K562 (cell line): Measurements from ENCODE around the gene PYGO2. TPM values are rescaled to one million over a fixed set of nuclear protein-coding genes. Genes with fewer than 3 reads are reported as not detected.

ENCODE experiments used
- ATAC-seq: fragments of 200-7000 bp; cut with Tn5 transposase; 3 replicates; pipeline ENCODE4 v1.9.1; 2020; ENCODE audit warnings: moderate library complexity
- BruUV-seq: library from RNA; stranded (reverse); fragments of 400-500 nt; replicated peaks from 2 replicates; lab custom pipeline; 2021; lab: Mats Ljungman, UMichigan
- CTCF ChIA-PET: fragments of 300-600 bp; formaldehyde crosslinking; extraction: SDS; loops from one replicate; lab custom pipeline; 2021; ENCODE audit warnings: low intra/inter-chr PET ratio; lab: Yijun Ruan, JAX
- POLR2A ChIA-PET: fragments of 300-600, 350-650 bp; sonication (Branson Sonifier 250); formaldehyde crosslinking; extraction: SDS; loops from one replicate; lab custom pipeline; 2021; ENCODE audit warnings: antibody characterized with exemption, inconsistent platforms; lab: Yijun Ruan, JAX
- DNase-seq, 4 experiments: peaks; one replicate each; pipeline versions ENCODE4 v3.0.0 to v3.0.0-alpha.2; 2011 to 2018; ENCODE audit warnings: low spot score in 3 of 4, mixed read lengths in 3 of 4; ENCODE audit errors: extremely low read depth in 1 of 4
- FAIRE-seq: peaks from 2 replicates; lab custom pipeline; 2011; peaks lifted over from hg19 to GRCh38; lab: Jason Lieb, UNC
- H2AFZ ChIP-seq: 2 replicates; pipeline ENCODE4 v1.6.0; 2011; ENCODE audit warnings: low read depth, low read length, control low read depth, inconsistent platforms
- H3K27ac ChIP-seq: fragments of 200-600 bp; 3 replicates; pipeline ENCODE4 v1.8.0; 2011; ENCODE audit warnings: low read depth, mild to moderate bottlenecking, control low read depth, inconsistent platforms, low read length, moderate library complexity, mixed read lengths; ENCODE audit errors: extremely low read depth
- H3K27me3 ChIP-seq, 2 experiments: fragments of 300-600 bp in 1 of 2; 2 replicates in 1 of 2; 3 replicates in 1 of 2; pipeline versions ENCODE4 v1.6.0 to v1.8.0; 2011; ENCODE audit warnings: inconsistent platforms in 2 of 2, low read length in 2 of 2, mild to moderate bottlenecking in 1 of 2, mixed read lengths in 1 of 2, moderate library complexity in 1 of 2; ENCODE audit not compliant: control insufficient read depth in 2 of 2, insufficient read depth in 2 of 2
- H3K36me3 ChIP-seq: fragments of 300-600 bp; 3 replicates; pipeline ENCODE4 v1.8.0; 2011; ENCODE audit warnings: mild to moderate bottlenecking, low read length, inconsistent platforms; ENCODE audit not compliant: control insufficient read depth, insufficient read depth
- H3K4me1 ChIP-seq, 2 experiments: fragments of 200-600 bp in 1 of 2; replicated peaks in 1 of 2; 2 replicates in 1 of 2; 3 replicates in 1 of 2; pipeline versions ENCODE4 v1.5.1 to v1.8.0; 2011; ENCODE audit warnings: inconsistent platforms in 2 of 2, low read length in 2 of 2, mild to moderate bottlenecking in 1 of 2, mixed read lengths in 1 of 2, moderate library complexity in 1 of 2; ENCODE audit not compliant: control insufficient read depth in 2 of 2, insufficient read depth in 2 of 2
- H3K4me2 ChIP-seq: 2 replicates; pipeline ENCODE4 v1.6.1; 2011; ENCODE audit warnings: low read length, control low read depth, inconsistent platforms, mixed read lengths; ENCODE audit not compliant: insufficient read depth
- H3K4me3 ChIP-seq: fragments of 200-600 bp; sonication (generic), shearing (Covaris generic); 2 replicates; pipeline ENCODE4 v1.5.1; 2016; ENCODE audit warnings: control low read depth, inconsistent platforms
- H3K79me2 ChIP-seq: fragments of 200-600 bp; 3 replicates; pipeline ENCODE4 v1.8.0; 2011; ENCODE audit warnings: low read length, inconsistent platforms; ENCODE audit not compliant: control insufficient read depth, insufficient read depth
- H3K9ac ChIP-seq, 2 experiments: 2 replicates each; pipeline versions ENCODE4 v1.6.0 to v1.6.1; 2011; ENCODE audit warnings: low read depth in 2 of 2, low read length in 2 of 2, control low read depth in 1 of 2, inconsistent platforms in 1 of 2, mild to moderate bottlenecking in 1 of 2, mixed read lengths in 1 of 2; ENCODE audit not compliant: insufficient read depth in 1 of 2
- H3K9me1 ChIP-seq: one replicate; pipeline ENCODE4 v1.6.0; 2011; ENCODE audit warnings: inconsistent platforms, mild to moderate bottlenecking, low read length, moderate library complexity; ENCODE audit not compliant: control insufficient read depth, insufficient read depth
- H3K9me3 ChIP-seq: replicated peaks from 2 replicates; pipeline ENCODE4 v1.5.1; 2011; ENCODE audit warnings: low read depth, low read length, inconsistent platforms; ENCODE audit not compliant: control insufficient read depth, insufficient read depth
- H4K20me1 ChIP-seq: replicated peaks from 2 replicates; pipeline ENCODE4 v1.6.1; 2011; ENCODE audit warnings: low read length, inconsistent platforms, mixed read lengths; ENCODE audit not compliant: control insufficient read depth, insufficient read depth
- HMBOX1 ChIP-seq: sonication (generic); IDR thresholded peaks from 2 replicates; pipeline ENCODE4 v1.6.1; 2016
- KLF1 ChIP-seq: fragments of 450-650 bp; IDR thresholded peaks from 2 replicates; pipeline ENCODE4 v1.6.1; 2016; ENCODE audit warnings: missing genetic modification characterization, missing compliant biosample characterization
- RBM22 ChIP-seq: fragments of 200-400 bp; formaldehyde crosslinking; IDR thresholded peaks from 2 replicates; pipeline ENCODE4 v1.6.1; 2018; ENCODE audit warnings: low read length, low read depth; ENCODE audit not compliant: poor library complexity, severe bottlenecking
- whole genome bisulfite sequencing: fragments of 100-300 bp; shearing (Covaris generic); methylation state at CpG from one replicate; pipeline ENCODE4 v1.1.6; 2016; ENCODE audit warnings: low coverage, mixed read lengths; ENCODE audit not compliant: insufficient coverage; ENCODE audit errors: missing lambda C conversion rate; 5-methylcytosine and 5-hydroxymethylcytosine counted together
- in situ Hi-C: fragments of 300-500 bp; cut with MboI; formaldehyde crosslinking; loops from 4 replicates; pipeline ENCODE4 v1.15.0; 2018; ENCODE audit warnings: inconsistent platforms, mixed read lengths
- intact Hi-C: fragments of 100-400 bp; cut with micrococcal nuclease; formaldehyde crosslinking; loops from 2 replicates; pipeline ENCODE4 v1.14.2; 2022
- polyA plus RNA-seq, 8 experiments: library from polyadenylated mRNA; depleted of rRNA in 4 of 8; stranded (reverse) in 5 of 8; unstranded in 3 of 8; fragments of >200 nt; fragmentation: Nextera tagmentation in 2 of 8; fragmentation: Illumina TruSeq in 1 of 8; extraction: Ambion mirVana in 2 of 8; extraction: Trizol in 1 of 8; gene quantifications; 2 replicates each; pipeline versions ENCODE4 v1.2.1 to v1.2.3, GENCODE V29; 2011 to 2014; ENCODE audit warnings: inconsistent platforms in 1 of 8, missing spikeins in 1 of 8
- total RNA-seq, 7 experiments: library from RNA; depleted of rRNA in 6 of 7; stranded (reverse); fragments of >200 nt in 6 of 7; fragmentation: Illumina TruSeq in 2 of 7; extraction: Trizol in 2 of 7; gene quantifications; 2 replicates each; pipeline versions ENCODE4 v1.2.1 to v1.2.3, GENCODE V29; 2011 to 2021; ENCODE audit warnings: low replicate concordance in 1 of 7

Gene PYGO2
- total and polyA plus RNA-seq, 9 of the 15 experiments (the other 6 are each of a cell fraction or from before 2014, with no cell fraction given), result 8.3 to 36.2 (median 18.2) TPM

GRCh38 chr1:154969860-154970452, 8.4 kb upstream of the PYGO2 start:
- peaks cover 49% of the 10 kb centered on the region for H3K36me3 ChIP-seq
- no TSS peak for BruUV-seq
- H3K4me2 ChIP-seq, result peak overlapping the region; percentile 82
- peaks cover 44% of the 10 kb centered on the region for H3K79me2 ChIP-seq
- no peaks in the 10 kb centered on the region for H3K9me1 ChIP-seq
- POLR2A ChIA-PET, result interaction anchor here (0.6 to 8.3 kb wide), 14 partner anchors 7 to 691 kb away, joined by 3 to 80 read pairs (median 4); partner anchors contain the start of genes EFNA4, FLAD1, LENEP and PBXIP1
- peak overlapping the region; percentile 40 for H3K4me3 ChIP-seq
- H3K9ac ChIP-seq, result peak overlapping the region; percentile 59 to 91
- TF ChIP-seq HMBOX1 (no peak), RBM22 (peak; percentile 32), KLF1 (tag) (no peak)
- CTCF ChIA-PET, result no interaction called here
- peaks cover 33 to 49% of the 10 kb centered on the region in 2 experiments; a peak in 4 of 5 replicates for H3K4me1 ChIP-seq
- no peaks in the 10 kb centered on the region for H3K9me3 ChIP-seq
- H3K27ac ChIP-seq, result peak overlapping the region; percentile 84; the same call in 2 of the 3 replicates
- ATAC-seq, result no peak
- FAIRE-seq, result no peak
- H2AFZ ChIP-seq, result no peak overlapping the region
- H4K20me1 ChIP-seq, result no peaks in the 10 kb centered on the region
- no peak for DNase-seq
- no peaks in the 10 kb centered on the region; a peak in 1 of 5 replicates for H3K27me3 ChIP-seq
- intact Hi-C loops (loop anchor here (5.0 kb wide), 1 partner anchor 92 kb away; the partner anchor contains the start of gene EFNA4), in situ Hi-C loops (no loop called here)
- WGBS, result 64% methylated on average over 17 of the region's 22 CpGs
